K562 (cell line): Measurements from ENCODE around the gene SAE1. TPM values are rescaled to one million over a fixed set of nuclear protein-coding genes. Genes with fewer than 3 reads are reported as not detected.

ENCODE experiments used
- ATAC-seq: fragments of 200-7000 bp; cut with Tn5 transposase; 3 replicates; pipeline ENCODE4 v1.9.1; 2020; ENCODE audit warnings: moderate library complexity
- BruUV-seq: library from RNA; stranded (reverse); fragments of 400-500 nt; replicated peaks from 2 replicates; lab custom pipeline; 2021; lab: Mats Ljungman, UMichigan
- CTCF ChIA-PET: fragments of 300-600 bp; formaldehyde crosslinking; extraction: SDS; loops from one replicate; lab custom pipeline; 2021; ENCODE audit warnings: low intra/inter-chr PET ratio; lab: Yijun Ruan, JAX
- POLR2A ChIA-PET: fragments of 300-600, 350-650 bp; sonication (Branson Sonifier 250); formaldehyde crosslinking; extraction: SDS; loops from one replicate; lab custom pipeline; 2021; ENCODE audit warnings: antibody characterized with exemption, inconsistent platforms; lab: Yijun Ruan, JAX
- DNase-seq, 4 experiments: peaks; one replicate each; pipeline versions ENCODE4 v3.0.0 to v3.0.0-alpha.2; 2011 to 2018; ENCODE audit warnings: low spot score in 3 of 4, mixed read lengths in 3 of 4; ENCODE audit errors: extremely low read depth in 1 of 4
- FAIRE-seq: peaks from 2 replicates; lab custom pipeline; 2011; peaks lifted over from hg19 to GRCh38; lab: Jason Lieb, UNC
- H2AFZ ChIP-seq: 2 replicates; pipeline ENCODE4 v1.6.0; 2011; ENCODE audit warnings: low read depth, low read length, control low read depth, inconsistent platforms
- H3K27ac ChIP-seq: fragments of 200-600 bp; 3 replicates; pipeline ENCODE4 v1.8.0; 2011; ENCODE audit warnings: low read depth, mild to moderate bottlenecking, control low read depth, inconsistent platforms, low read length, moderate library complexity, mixed read lengths; ENCODE audit errors: extremely low read depth
- H3K27me3 ChIP-seq, 2 experiments: fragments of 300-600 bp in 1 of 2; 2 replicates in 1 of 2; 3 replicates in 1 of 2; pipeline versions ENCODE4 v1.6.0 to v1.8.0; 2011; ENCODE audit warnings: inconsistent platforms in 2 of 2, low read length in 2 of 2, mild to moderate bottlenecking in 1 of 2, mixed read lengths in 1 of 2, moderate library complexity in 1 of 2; ENCODE audit not compliant: control insufficient read depth in 2 of 2, insufficient read depth in 2 of 2
- H3K36me3 ChIP-seq: fragments of 300-600 bp; 3 replicates; pipeline ENCODE4 v1.8.0; 2011; ENCODE audit warnings: mild to moderate bottlenecking, low read length, inconsistent platforms; ENCODE audit not compliant: control insufficient read depth, insufficient read depth
- H3K4me1 ChIP-seq, 2 experiments: fragments of 200-600 bp in 1 of 2; replicated peaks in 1 of 2; 2 replicates in 1 of 2; 3 replicates in 1 of 2; pipeline versions ENCODE4 v1.5.1 to v1.8.0; 2011; ENCODE audit warnings: inconsistent platforms in 2 of 2, low read length in 2 of 2, mild to moderate bottlenecking in 1 of 2, mixed read lengths in 1 of 2, moderate library complexity in 1 of 2; ENCODE audit not compliant: control insufficient read depth in 2 of 2, insufficient read depth in 2 of 2
- H3K4me2 ChIP-seq: 2 replicates; pipeline ENCODE4 v1.6.1; 2011; ENCODE audit warnings: low read length, control low read depth, inconsistent platforms, mixed read lengths; ENCODE audit not compliant: insufficient read depth
- H3K4me3 ChIP-seq: fragments of 200-600 bp; sonication (generic), shearing (Covaris generic); 2 replicates; pipeline ENCODE4 v1.5.1; 2016; ENCODE audit warnings: control low read depth, inconsistent platforms
- H3K79me2 ChIP-seq: fragments of 200-600 bp; 3 replicates; pipeline ENCODE4 v1.8.0; 2011; ENCODE audit warnings: low read length, inconsistent platforms; ENCODE audit not compliant: control insufficient read depth, insufficient read depth
- H3K9ac ChIP-seq, 2 experiments: 2 replicates each; pipeline versions ENCODE4 v1.6.0 to v1.6.1; 2011; ENCODE audit warnings: low read depth in 2 of 2, low read length in 2 of 2, control low read depth in 1 of 2, inconsistent platforms in 1 of 2, mild to moderate bottlenecking in 1 of 2, mixed read lengths in 1 of 2; ENCODE audit not compliant: insufficient read depth in 1 of 2
- H3K9me1 ChIP-seq: one replicate; pipeline ENCODE4 v1.6.0; 2011; ENCODE audit warnings: inconsistent platforms, mild to moderate bottlenecking, low read length, moderate library complexity; ENCODE audit not compliant: control insufficient read depth, insufficient read depth
- H3K9me3 ChIP-seq: replicated peaks from 2 replicates; pipeline ENCODE4 v1.5.1; 2011; ENCODE audit warnings: low read depth, low read length, inconsistent platforms; ENCODE audit not compliant: control insufficient read depth, insufficient read depth
- H4K20me1 ChIP-seq: replicated peaks from 2 replicates; pipeline ENCODE4 v1.6.1; 2011; ENCODE audit warnings: low read length, inconsistent platforms, mixed read lengths; ENCODE audit not compliant: control insufficient read depth, insufficient read depth
- CBFA2T2 ChIP-seq: fragments of 450-650 bp; conservative IDR thresholded peaks from 2 replicates; pipeline ENCODE4 v1.6.1; 2017; ENCODE audit warnings: mild to moderate bottlenecking
- CEBPG ChIP-seq, 3 experiments: fragments of 200-800 bp in 1 of 3; sonication (Bioruptor generic) in 1 of 3; sonication (generic) in 1 of 3; formaldehyde crosslinking in 1 of 3; IDR thresholded peaks in 2 of 3; conservative IDR thresholded peaks in 1 of 3; 2 replicates each; pipeline versions ENCODE4 v1.6.1 to v1.8.0; 2016 to 2022; ENCODE audit warnings: missing compliant biosample characterization in 2 of 3, missing genetic modification characterization in 2 of 3, mild to moderate bottlenecking in 1 of 3, missing genetic modification reagents in 1 of 3
- FOXP1 ChIP-seq: sonication (generic); formaldehyde crosslinking; IDR thresholded peaks from 2 replicates; pipeline ENCODE4 v1.8.0; 2022; ENCODE audit warnings: mild to moderate bottlenecking, missing genetic modification reagents
- MYC ChIP-seq, 2 experiments: fragments of 250-450 bp in 1 of 2; sonication (Bioruptor Pico) in 1 of 2; IDR thresholded peaks; 2 replicates each; pipeline versions ENCODE4 v1.5.1 to v1.6.1; 2012 to 2021; ENCODE audit warnings: low read depth in 2 of 2, borderline replicate concordance in 1 of 2, improper control_type of control experiment in 1 of 2, low read length in 1 of 2, mild to moderate bottlenecking in 1 of 2, moderate library complexity in 1 of 2
- SIRT6 ChIP-seq: IDR thresholded peaks from one replicate; pipeline ENCODE4 v1.6.1; 2012; ENCODE audit warnings: low read depth, mild to moderate bottlenecking, control low read depth, inconsistent platforms, low read length, moderate library complexity
- SREBF1 ChIP-seq: fragments of 150-350 bp; IDR thresholded peaks from 2 replicates; pipeline ENCODE4 v1.6.1; 2014; ENCODE audit warnings: antibody characterized with exemption, low read depth, low read length, borderline replicate concordance
- STAT6 ChIP-seq: sonication (generic); formaldehyde crosslinking; IDR thresholded peaks from 2 replicates; pipeline ENCODE4 v1.8.1; 2023; ENCODE audit warnings: mild to moderate bottlenecking, missing genetic modification reagents
- TAF15 ChIP-seq: fragments of 200-400 bp; formaldehyde crosslinking; IDR thresholded peaks from 2 replicates; pipeline ENCODE4 v1.6.1; 2017; ENCODE audit warnings: mild to moderate bottlenecking, low read depth, low read length, moderate library complexity
- VEZF1 ChIP-seq: fragments of 200-800 bp; sonication (Bioruptor generic); IDR thresholded peaks from 2 replicates; pipeline ENCODE4 v1.6.1; 2017; ENCODE audit warnings: missing genetic modification characterization, missing compliant biosample characterization
- WHSC1 ChIP-seq: IDR thresholded peaks from one replicate; pipeline ENCODE4 v1.6.1; 2012; ENCODE audit warnings: low read length, control low read depth, inconsistent platforms
- ZNF395 ChIP-seq: fragments of 200-800 bp; sonication (Bioruptor generic); IDR thresholded peaks from 2 replicates; pipeline ENCODE4 v1.6.1; 2017; ENCODE audit warnings: missing genetic modification characterization, missing compliant biosample characterization
- ZNF586 ChIP-seq: fragments of 450-650 bp; formaldehyde crosslinking; conservative IDR thresholded peaks from 2 replicates; pipeline ENCODE4 v1.4.0; 2020; ENCODE audit warnings: mild to moderate bottlenecking, moderate library complexity
- ZNF766 ChIP-seq: fragments of 200-800 bp; sonication (Bioruptor generic); conservative IDR thresholded peaks from 2 replicates; pipeline ENCODE4 v1.6.1; 2016; ENCODE audit warnings: missing genetic modification characterization, missing compliant biosample characterization
- WGBS: fragments of 100-300 bp; shearing (Covaris generic); methylation state at CpG from one replicate; pipeline ENCODE4 v1.1.6; 2016; ENCODE audit warnings: low coverage, mixed read lengths; ENCODE audit not compliant: insufficient coverage; ENCODE audit errors: missing lambda C conversion rate; 5-methylcytosine and 5-hydroxymethylcytosine counted together
- in situ Hi-C: fragments of 300-500 bp; cut with MboI; formaldehyde crosslinking; loops from 4 replicates; pipeline ENCODE4 v1.15.0; 2018; ENCODE audit warnings: inconsistent platforms, mixed read lengths
- intact Hi-C: fragments of 100-400 bp; cut with micrococcal nuclease; formaldehyde crosslinking; loops from 2 replicates; pipeline ENCODE4 v1.14.2; 2022
- polyA plus RNA-seq, 8 experiments: library from polyadenylated mRNA; depleted of rRNA in 4 of 8; stranded (reverse) in 5 of 8; unstranded in 3 of 8; fragments of >200 nt; fragmentation: Nextera tagmentation in 2 of 8; fragmentation: Illumina TruSeq in 1 of 8; extraction: Ambion mirVana in 2 of 8; extraction: Trizol in 1 of 8; gene quantifications; 2 replicates each; pipeline versions ENCODE4 v1.2.1 to v1.2.3, GENCODE V29; 2011 to 2014; ENCODE audit warnings: inconsistent platforms in 1 of 8, missing spikeins in 1 of 8
- total RNA-seq, 7 experiments: library from RNA; depleted of rRNA in 6 of 7; stranded (reverse); fragments of >200 nt in 6 of 7; fragmentation: Illumina TruSeq in 2 of 7; extraction: Trizol in 2 of 7; gene quantifications; 2 replicates each; pipeline versions ENCODE4 v1.2.1 to v1.2.3, GENCODE V29; 2011 to 2021; ENCODE audit warnings: low replicate concordance in 1 of 7

The SAE1 gene
- total and polyA plus RNA-seq, 9 of the 15 experiments (the other 6 are each of a cell fraction or from before 2014, with no cell fraction given): 82.8 to 299 (median 217) TPM

- no peak for TF ChIP-seq STAT6 (CRISPR knock-in tag)
- no peak for TF ChIP-seq TAF15
- no peak for TF ChIP-seq SIRT6
- TF ChIP-seq CBFA2T2: 0 out of 2 replicates have a peak, but pooled peaks have one; percentile 3
- TF ChIP-seq WHSC1: no peak
- peak; percentile 21; the same call in 1 of the 2 replicates for TF ChIP-seq CEBPG (CRISPR knock-in tag; IDR thresholded peaks at IDR 0.05)
- 0 out of 4 replicates have a peak, but pooled peaks have one; percentile 10 to 33 for TF ChIP-seq CEBPG (tag; conservative IDR thresholded peaks at IDR 0.05 in 1 of 2, IDR thresholded peaks at IDR 0.05 in 1 of 2)
Measured at GRCh38 chr19:47151627-47152026, 21.0 kb downstream of the SAE1 start (continued).

GRCh38 chr19:47152205-47152604 is 21.6 kb downstream of the SAE1 start:
- ChIA-PET POLR2A (interaction anchor here (0.6 kb wide), 1 partner anchor 75 kb away, joined by 3 read pairs; no protein-coding TSS in a partner anchor), CTCF (interaction anchor here (0.7 kb wide), 1 partner anchor 92 kb away, joined by 3 read pairs; no protein-coding TSS in a partner anchor)
- H4K20me1 ChIP-seq: no peaks in the 10 kb centered on the region; the same call in 1 of the 2 replicates
- H3K4me2 ChIP-seq: no peak overlapping the region
- TF ChIP-seq MYC (IDR thresholded peaks at IDR 0.05; ENCODE audit: low read depth, low read length) (no peak), MYC (CRISPR knock-in tag; IDR thresholded peaks at IDR 0.05; ENCODE audit: borderline replicate concordance, low read depth) (no peak), FOXP1 (CRISPR knock-in tag) (no peak), SREBF1 (no peak), ZNF586 (CRISPR knock-in tag) (no peak), ZNF766 (CRISPR knock-in tag) (no peak), ZNF395 (no peak), CEBPG (CRISPR knock-in tag; IDR thresholded peaks at IDR 0.05) (no peak), CEBPG (tag; conservative IDR thresholded peaks at IDR 0.05 in 1 of 2, IDR thresholded peaks at IDR 0.05 in 1 of 2) (no peak), VEZF1 (peak; percentile 76)
- no peaks in the 10 kb centered on the region for H3K27me3 ChIP-seq
- ATAC-seq (no peak), DNase-seq (no peak), FAIRE-seq (no peak)
- peaks cover 2 to 8% of the 10 kb centered on the region in 2 experiments; a peak in 2 of 5 replicates for H3K4me1 ChIP-seq
- intact Hi-C loops (loop anchor here (5.0 kb wide), 2 partner anchors 75 to 90 kb away; no protein-coding TSS in a partner anchor), in situ Hi-C loops (loop anchor here (5.0 to 10.0 kb wide), 2 partner anchors 95 to 263 kb away; partner anchors contain the start of gene MEIS3)
- no peak overlapping the region for H3K9ac ChIP-seq
- H2AFZ ChIP-seq: no peak overlapping the region
- H3K9me1 ChIP-seq: no peaks in the 10 kb centered on the region
- H3K27ac ChIP-seq: peak overlapping the region; percentile 10; the same call in 1 of the 3 replicates
- no TSS peak for BruUV-seq
- 79% methylated on average over 1 of the region's 1 CpG for WGBS
- H3K36me3 ChIP-seq: peaks cover 90% of the 10 kb centered on the region
- H3K4me3 ChIP-seq: no peak overlapping the region
- H3K9me3 ChIP-seq: no peaks in the 10 kb centered on the region
- peaks cover 55% of the 10 kb centered on the region for H3K79me2 ChIP-seq
